Gastrocnemius medialis (tissue), 4 donors: ENCODE data around the gene GSG1L2. TPM values are rescaled to one million over a fixed set of nuclear protein-coding genes. Genes with fewer than 3 reads are reported as not detected.

Experiments
- ATAC-seq, 2 donors: fragments of 150-250 bp; one replicate each; pipeline ENCODE4 v1.9.1; 2016
- DNase-seq, 2 donors: peaks; one replicate each; pipeline ENCODE4 v3.0.0-alpha.2; 2019
- H3K27ac ChIP-seq, 4 donors: fragments of 200-600 bp; sonication (generic); 1 replicate in 1 of 4; 2 replicates in 3 of 4; pipeline ENCODE4 v1.5.1; 2016 to 2018; ENCODE audit warnings: mild to moderate bottlenecking in 2 of 4, moderate library complexity in 1 of 4
- H3K27me3 ChIP-seq, 3 donors: fragments of 200-600 bp; sonication (generic) in 2 of 3; 1 replicate in 1 of 3; 2 replicates in 2 of 3; pipeline versions ENCODE4 v1.5.1 to v1.6.0; 2016 to 2019; ENCODE audit warnings: mild to moderate bottlenecking in 1 of 3, moderate library complexity in 1 of 3
- H3K36me3 ChIP-seq, 2 donors: fragments of 200-600 bp; sonication (generic) in 1 of 2; one replicate each; pipeline ENCODE4 v1.5.1; 2017 to 2018
- H3K4me1 ChIP-seq, 2 donors: fragments of 200-600 bp; sonication (generic) in 1 of 2; one replicate each; pipeline ENCODE4 v1.5.1; 2016 to 2017; ENCODE audit warnings: mild to moderate bottlenecking in 2 of 2
- H3K4me3 ChIP-seq, 4 donors: fragments of 200-600 bp; sonication (generic) in 3 of 4; 1 replicate in 1 of 4; 2 replicates in 3 of 4; pipeline ENCODE4 v1.5.1; 2016 to 2019; ENCODE audit warnings: mild to moderate bottlenecking in 2 of 4
- H3K9me3 ChIP-seq, 3 donors: fragments of 200-600 bp; sonication (generic) in 2 of 3; 1 replicate in 1 of 3; 2 replicates in 2 of 3; pipeline ENCODE4 v1.5.1; 2016 to 2019
- POLR2A ChIP-seq, 2 donors: fragments of 450-650 bp; IDR thresholded peaks; one replicate each; pipeline ENCODE4 v1.6.1; 2017; ENCODE audit warnings: antibody characterized with exemption in 2 of 2, mild to moderate bottlenecking in 2 of 2, moderate library complexity in 2 of 2
- in situ Hi-C, 4 donors: fragments of 200-750 bp; cut with MboI; loops; one replicate each; pipeline versions ENCODE4 v1.15.0 to v1.8.0; 2017; ENCODE audit warnings: low sequenced_read_pairs in 4 of 4
- intact Hi-C: fragments of 100-400 bp; cut with DNase I; formaldehyde crosslinking; loops from one replicate; pipeline ENCODE4 v1.15.1; 2023; ENCODE audit warnings: low total_unique reads
- total RNA-seq, 4 donors: library from RNA; depleted of rRNA; stranded (reverse); fragments of >200 nt; gene quantifications; one replicate each; pipeline versions ENCODE4 v1.1.0 to v1.2.3, GENCODE V29; 2016
- TF ChIP-seq, protein P1 (sequence below), 5 experiments: fragments of 450-650 bp in 3 of 5; fragments of 200-600 bp in 2 of 5; sonication (generic) in 2 of 5; IDR thresholded peaks in 4 of 5; conservative IDR thresholded peaks in 1 of 5; 1 replicate in 4 of 5; 2 replicates in 1 of 5; pipeline ENCODE4 v1.5.1; 2016 to 2019; ENCODE audit warnings: antibody characterized with exemption in 5 of 5, mild to moderate bottlenecking in 3 of 5, moderate library complexity in 3 of 5

Gene GSG1L2
- total RNA-seq, 4 donors from 2014 or later = not detected

DNA sequence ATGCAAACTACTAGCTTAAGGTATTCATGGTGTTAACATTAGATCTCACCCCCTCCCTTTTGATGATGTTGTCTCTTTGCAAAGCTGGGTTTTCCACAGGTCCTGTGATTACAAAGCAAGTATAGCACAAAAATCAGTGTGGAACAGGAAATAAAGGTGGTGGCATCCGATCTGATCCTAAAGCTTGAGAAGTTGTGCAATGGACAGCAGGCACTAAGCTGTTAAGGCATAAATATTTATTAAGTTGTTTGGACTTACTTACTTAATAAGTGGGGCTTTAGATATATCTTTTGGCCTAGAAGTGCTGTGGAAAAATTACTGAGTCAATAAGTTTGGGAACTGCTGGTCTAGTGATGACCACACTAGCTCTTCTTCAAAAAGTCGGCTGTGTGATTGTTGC lies 8.8 kb upstream of the GSG1L2 start:
- in situ Hi-C loops (no loop called here), intact Hi-C loops (no loop called here)
- Histone ChIP-seq H3K27me3 (no peaks in the 10 kb centered on the region), H3K27ac (no peak overlapping the region), H3K9me3 (no peaks in the 10 kb centered on the region), H3K4me1 (no peaks in the 10 kb centered on the region), H3K36me3 (no peaks in the 10 kb centered on the region), H3K4me3 (no peak overlapping the region)
- no peak for DNase-seq
- TF ChIP-seq POLR2A (IDR thresholded peaks at IDR 0.05) = no peak
- TF ChIP-seq, protein P1, sequence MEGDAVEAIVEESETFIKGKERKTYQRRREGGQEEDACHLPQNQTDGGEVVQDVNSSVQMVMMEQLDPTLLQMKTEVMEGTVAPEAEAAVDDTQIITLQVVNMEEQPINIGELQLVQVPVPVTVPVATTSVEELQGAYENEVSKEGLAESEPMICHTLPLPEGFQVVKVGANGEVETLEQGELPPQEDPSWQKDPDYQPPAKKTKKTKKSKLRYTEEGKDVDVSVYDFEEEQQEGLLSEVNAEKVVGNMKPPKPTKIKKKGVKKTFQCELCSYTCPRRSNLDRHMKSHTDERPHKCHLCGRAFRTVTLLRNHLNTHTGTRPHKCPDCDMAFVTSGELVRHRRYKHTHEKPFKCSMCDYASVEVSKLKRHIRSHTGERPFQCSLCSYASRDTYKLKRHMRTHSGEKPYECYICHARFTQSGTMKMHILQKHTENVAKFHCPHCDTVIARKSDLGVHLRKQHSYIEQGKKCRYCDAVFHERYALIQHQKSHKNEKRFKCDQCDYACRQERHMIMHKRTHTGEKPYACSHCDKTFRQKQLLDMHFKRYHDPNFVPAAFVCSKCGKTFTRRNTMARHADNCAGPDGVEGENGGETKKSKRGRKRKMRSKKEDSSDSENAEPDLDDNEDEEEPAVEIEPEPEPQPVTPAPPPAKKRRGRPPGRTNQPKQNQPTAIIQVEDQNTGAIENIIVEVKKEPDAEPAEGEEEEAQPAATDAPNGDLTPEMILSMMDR (IDR thresholded peaks at IDR 0.05 in 4 of 5, conservative IDR thresholded peaks at IDR 0.05 in 1 of 5) = no peak
- no peak for ATAC-seq

DNA sequence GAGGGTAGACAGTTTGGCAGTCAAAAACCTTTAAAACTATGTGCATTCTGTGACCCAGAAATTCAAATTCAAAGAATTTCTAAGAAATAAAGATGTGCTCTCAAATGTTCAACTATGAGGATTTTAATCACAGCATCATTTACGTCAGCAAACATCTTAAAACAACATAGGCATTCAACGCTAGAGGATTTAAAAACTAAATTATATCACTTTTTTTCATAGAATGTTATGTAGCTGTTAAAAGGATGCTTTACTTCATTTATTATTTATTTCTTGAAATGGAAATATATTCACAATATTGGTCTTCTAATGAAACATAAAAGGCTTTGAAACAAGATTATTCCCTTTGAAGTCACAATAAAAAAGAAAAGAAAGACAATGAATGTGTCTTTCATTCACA lies 7.5 kb upstream of the GSG1L2 start:
- no peaks in the 10 kb centered on the region for H3K36me3 ChIP-seq
- no peaks in the 10 kb centered on the region for H3K27me3 ChIP-seq
- ATAC-seq = no peak
- H3K9me3 ChIP-seq = no peaks in the 10 kb centered on the region
- intact Hi-C loops = no loop called here
- in situ Hi-C loops = no loop called here
- no peak overlapping the region for H3K4me3 ChIP-seq
- no peaks in the 10 kb centered on the region for H3K4me1 ChIP-seq
- no peak overlapping the region for H3K27ac ChIP-seq
- no peak for TF ChIP-seq POLR2A (IDR thresholded peaks at IDR 0.05)
- TF ChIP-seq, protein P1 (IDR thresholded peaks at IDR 0.05 in 4 of 5, conservative IDR thresholded peaks at IDR 0.05 in 1 of 5) = no peak
- DNase-seq = no peak

DNA sequence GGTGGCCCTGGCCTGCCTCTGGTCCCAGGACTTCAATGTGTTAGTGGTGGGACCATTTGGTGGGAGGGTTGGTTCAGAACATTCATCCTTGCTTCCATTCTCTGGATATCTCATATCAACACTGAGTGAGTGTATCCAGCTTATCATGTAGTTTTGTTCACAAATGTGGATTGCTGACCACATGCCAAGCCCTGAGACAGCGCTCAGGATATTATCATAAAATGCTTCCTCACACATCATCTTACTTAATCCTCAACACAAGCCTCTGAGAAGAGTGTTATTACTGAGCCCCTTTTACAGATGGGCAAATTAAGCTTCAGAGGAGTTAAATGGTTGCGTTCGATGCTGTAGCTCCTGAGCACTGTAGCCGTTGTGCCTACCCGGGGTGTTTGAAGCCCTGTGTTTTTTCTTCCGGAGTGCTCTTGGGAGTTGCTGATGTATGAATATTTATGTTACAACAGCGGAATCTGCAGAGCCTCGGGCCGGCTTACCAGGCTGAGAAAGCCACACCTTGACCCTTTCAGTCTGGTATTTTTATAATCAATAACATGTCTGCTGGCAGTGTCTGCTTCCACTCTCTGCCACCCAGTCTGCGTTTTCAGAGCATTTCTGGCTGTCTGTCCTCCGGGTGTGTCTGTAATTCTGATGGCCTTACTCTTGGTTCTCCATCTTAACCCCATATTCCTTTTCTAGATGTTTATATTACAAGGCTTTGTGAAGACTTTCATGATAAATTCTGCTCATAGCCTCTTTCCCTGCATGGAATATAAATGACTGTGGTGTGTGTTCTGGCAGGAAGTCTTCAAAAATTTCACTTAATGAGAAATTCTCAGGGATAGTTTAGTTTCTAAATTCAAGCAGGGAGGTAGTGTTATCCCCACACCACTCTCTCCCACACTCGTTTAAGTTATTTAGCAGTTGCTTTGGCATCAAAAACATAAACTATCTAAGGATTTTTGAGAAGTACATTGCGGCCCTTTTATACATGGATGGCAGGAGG lies 6.7 kb upstream of the GSG1L2 start:
- Histone ChIP-seq H3K9me3 (no peaks in the 10 kb centered on the region), H3K27me3 (no peaks in the 10 kb centered on the region), H3K4me1 (no peaks in the 10 kb centered on the region), H3K4me3 (no peak overlapping the region), H3K27ac (no peak overlapping the region), H3K36me3 (no peaks in the 10 kb centered on the region)
- TF ChIP-seq POLR2A (IDR thresholded peaks at IDR 0.05) = no peak
- in situ Hi-C loops (no loop called here), intact Hi-C loops (no loop called here)
- ATAC-seq (no peak), DNase-seq (no peak)

DNA sequence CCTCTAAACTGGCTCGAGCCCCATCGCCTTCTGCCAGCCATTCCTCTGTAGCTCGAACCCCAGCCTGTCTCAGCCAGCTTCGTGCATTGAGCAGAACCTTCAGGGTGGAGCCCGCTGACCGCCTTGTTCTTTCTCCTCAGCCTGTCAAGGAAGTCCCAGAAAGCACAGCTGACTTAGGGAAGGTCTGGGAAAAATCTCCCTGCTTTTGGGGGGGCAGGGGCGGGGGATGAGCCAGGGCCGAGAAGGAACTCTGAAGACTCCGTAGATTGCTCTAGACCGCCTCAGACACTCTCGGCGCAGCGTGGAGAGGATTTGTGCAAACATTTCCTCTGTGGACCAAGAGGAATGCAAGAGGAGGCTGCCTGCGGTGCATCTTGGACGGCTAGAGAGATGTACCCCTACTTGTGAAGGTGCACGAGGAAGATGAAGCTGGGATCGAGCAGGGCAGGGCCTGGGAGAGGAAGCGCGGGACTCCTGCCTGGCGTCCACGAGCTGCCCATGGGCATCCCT lies 3.8 kb upstream of the GSG1L2 start, which contains the start of gene GLP2R:
GLP2R (plus strand) TSS at position 284 of the 510 bp plus-strand sequence; CDS start at position 424, 140 bp downstream.
- DNase-seq (no peak), ATAC-seq (no peak)
- intact Hi-C loops = no loop called here
- TF ChIP-seq, protein P1 (IDR thresholded peaks at IDR 0.05 in 4 of 5, conservative IDR thresholded peaks at IDR 0.05 in 1 of 5) = no peak
- no peak for TF ChIP-seq POLR2A (IDR thresholded peaks at IDR 0.05)
- no peaks in the 10 kb centered on the region for H3K4me1 ChIP-seq
- no peaks in the 10 kb centered on the region for H3K27me3 ChIP-seq
- no peaks in the 10 kb centered on the region for H3K36me3 ChIP-seq
- H3K9me3 ChIP-seq = no peaks in the 10 kb centered on the region
- no peak within 1 kb of the TSS for H3K4me3 ChIP-seq
- H3K27ac ChIP-seq = no peak within 1 kb of the TSS
- in situ Hi-C loops = no loop called here

DNA sequence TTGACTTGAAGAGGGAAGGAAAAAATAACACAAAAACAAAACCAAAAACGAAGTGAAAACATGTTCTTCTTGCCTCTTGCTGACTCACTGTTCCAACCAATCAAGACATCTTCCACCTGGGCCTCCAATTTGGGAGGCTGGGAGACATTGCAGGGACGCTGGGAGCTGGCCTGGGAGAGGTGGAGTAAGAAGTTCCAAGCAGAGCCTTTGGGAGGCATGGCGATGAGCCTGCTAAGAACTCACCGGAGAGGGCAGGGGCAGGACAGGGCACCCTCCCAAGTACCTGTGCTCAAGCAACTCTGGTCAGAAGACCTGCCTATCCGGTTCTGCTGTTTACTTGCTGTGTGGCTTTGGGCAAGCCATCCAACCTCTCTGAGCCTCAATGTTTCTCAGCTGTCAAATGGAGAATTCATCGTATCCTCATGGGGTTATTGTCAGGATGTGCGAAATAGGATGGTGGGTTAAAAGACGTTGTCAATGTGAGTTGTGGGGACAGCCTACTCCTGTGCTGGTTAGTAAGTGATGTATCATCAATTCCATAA lies 3.0 kb upstream of the GSG1L2 start:
- H3K4me1 ChIP-seq = no peaks in the 10 kb centered on the region
- in situ Hi-C loops = loop anchor here in 1 of 4 donors (25.0 kb wide), 1 partner anchor 87 kb away; the partner anchor contains the start of gene RCVRN
- TF ChIP-seq, protein P1 (IDR thresholded peaks at IDR 0.05 in 4 of 5, conservative IDR thresholded peaks at IDR 0.05 in 1 of 5) = no peak
- no peak for TF ChIP-seq POLR2A (IDR thresholded peaks at IDR 0.05)

More for the DNA sequence above, 3.0 kb upstream of the GSG1L2 start:
- intact Hi-C loops = no loop called here
- Histone ChIP-seq H3K27me3 (no peaks in the 10 kb centered on the region), H3K9me3 (no peaks in the 10 kb centered on the region), H3K27ac (no peak overlapping the region), H3K36me3 (no peaks in the 10 kb centered on the region), H3K4me3 (no peak overlapping the region)
- no peak for DNase-seq
- no peak for ATAC-seq
